Panc1 (cell line): ENCODE results near the gene AKAP9. TPM values are rescaled to one million over a fixed set of nuclear protein-coding genes. Genes with fewer than 3 reads are reported as not detected.

Source experiments
- ATAC-seq: fragments of 200-7000 bp; cut with Tn5 transposase; 2 replicates; pipeline ENCODE4 v1.9.1; 2020; ENCODE audit warnings: mild to moderate bottlenecking, moderate library complexity
- BruUV-seq: library from RNA; stranded (reverse); fragments of 400-500 nt; replicated peaks from 2 replicates; lab custom pipeline; 2021; lab: Mats Ljungman, UMichigan
- CTCF ChIA-PET: fragments of 300-600 bp; sonication (Branson Sonifier 250); formaldehyde crosslinking; loops from one replicate; lab custom pipeline; 2022; ENCODE audit warnings: antibody characterized with exemption; lab: Charles Lee
- POLR2A ChIA-PET: fragments of 300-600 bp; sonication (Branson Sonifier 250); formaldehyde crosslinking; loops from one replicate; lab custom pipeline; 2022; ENCODE audit warnings: antibody characterized with exemption; lab: Charles Lee
- DNase-seq: peaks from one replicate; pipeline ENCODE4 v3.0.0-alpha.2; 2010; ENCODE audit warnings: low read depth, low spot score
- H3K27ac ChIP-seq: 2 replicates; pipeline ENCODE4 v1.5.1; 2011; ENCODE audit warnings: mild to moderate bottlenecking, low read length, inconsistent platforms
- H3K27me3 ChIP-seq: fragments of 200-500 bp; sonication (Bioruptor generic); 2 replicates; pipeline ENCODE4 v1.6.0; 2014; ENCODE audit warnings: low read length, inconsistent platforms; ENCODE audit not compliant: control insufficient read depth, insufficient read depth
- H3K36me3 ChIP-seq: fragments of 200-500 bp; sonication (Bioruptor generic); 2 replicates; pipeline ENCODE4 v1.5.1; 2014; ENCODE audit warnings: inconsistent platforms, mild to moderate bottlenecking, low read length, moderate library complexity; ENCODE audit not compliant: control insufficient read depth, insufficient read depth
- H3K4me1 ChIP-seq: 2 replicates; pipeline ENCODE4 v1.5.1; 2011; ENCODE audit warnings: inconsistent platforms, mild to moderate bottlenecking, low read length, moderate library complexity; ENCODE audit not compliant: control insufficient read depth, insufficient read depth
- H3K4me3 ChIP-seq, 2 experiments: 2 replicates each; pipeline ENCODE4 v1.5.1; 2011 to 2012; ENCODE audit warnings: low read depth in 2 of 2, low read length in 2 of 2, mild to moderate bottlenecking in 2 of 2, inconsistent platforms in 1 of 2, moderate library complexity in 1 of 2
- H3K9me3 ChIP-seq: fragments of 200-500 bp; sonication (Bioruptor generic); 2 replicates; pipeline ENCODE4 v1.5.1; 2014; ENCODE audit warnings: low read depth, mild to moderate bottlenecking, inconsistent platforms, low read length, moderate library complexity; ENCODE audit not compliant: control insufficient read depth, insufficient read depth
- POLR2AphosphoS5 ChIP-seq: IDR thresholded peaks from 2 replicates; pipeline ENCODE4 v1.6.1; 2012; ENCODE audit warnings: mild to moderate bottlenecking, low read depth, low read length, moderate library complexity
- SIN3A ChIP-seq: IDR thresholded peaks from 2 replicates; pipeline ENCODE4 v1.6.1; 2012; ENCODE audit warnings: low read depth, mild to moderate bottlenecking, low read length, moderate library complexity, borderline replicate concordance; ENCODE audit not compliant: insufficient read depth
- TCF7L2 ChIP-seq: IDR thresholded peaks from 2 replicates; pipeline ENCODE4 v1.6.1; 2011; ENCODE audit warnings: mild to moderate bottlenecking, low read depth, low read length, inconsistent platforms
- in situ Hi-C: cut with HindIII; loops from 2 replicates; pipeline ENCODE4 v1.10.0; 2016; ENCODE audit warnings: low sequenced_read_pairs, low pct_unique_long_range_greater_than_20kb
- intact Hi-C: fragments of 100-400 bp; cut with micrococcal nuclease; formaldehyde crosslinking; loops from one replicate; pipeline ENCODE4 v1.10.0; 2022; ENCODE audit not compliant: unreplicated experiment
- total RNA-seq: library from RNA; stranded (reverse); gene quantifications from one replicate; pipeline ENCODE4 v1.2.1, GENCODE V29; 2021; ENCODE audit not compliant: unreplicated experiment
- TF ChIP-seq, protein P1 (sequence below): fragments of 450-650 bp; IDR thresholded peaks from 2 replicates; pipeline ENCODE4 v1.5.1; 2017; ENCODE audit warnings: mild to moderate bottlenecking
- TF ChIP-seq, protein P2 (sequence below), 2 experiments: IDR thresholded peaks; 2 replicates each; pipeline ENCODE4 v1.6.1; 2011 to 2012; ENCODE audit warnings: low read depth in 2 of 2, control low read depth in 1 of 2, low read length in 1 of 2, mild to moderate bottlenecking in 1 of 2, moderate library complexity in 1 of 2; ENCODE audit not compliant: insufficient read depth in 1 of 2

Gene AKAP9
- total RNA-seq, 1 experiment from 2014 or later, result 31.6 TPM

DNA sequence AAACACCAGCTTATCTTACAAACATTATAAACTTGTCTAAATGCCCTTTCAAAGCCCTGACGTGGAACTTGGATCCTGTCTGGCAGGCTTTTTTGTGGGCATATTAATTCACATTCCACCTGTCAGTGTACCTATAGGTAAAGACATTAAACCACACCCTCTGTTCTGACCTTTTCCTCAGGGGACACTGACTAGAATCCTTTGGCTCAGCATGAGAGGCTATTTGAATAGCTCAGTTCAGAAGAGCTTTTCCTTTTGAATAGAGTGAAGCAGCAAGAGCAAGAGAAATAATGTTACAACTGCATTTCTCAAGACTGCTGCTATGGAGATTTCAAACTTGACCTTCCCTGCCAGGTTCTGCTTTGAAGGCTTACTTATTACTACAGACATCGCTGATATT lies 116.7 kb downstream of the AKAP9 start:
- Histone ChIP-seq H3K27me3 (no peaks in the 10 kb centered on the region), H3K4me3 (no peak overlapping the region), H3K36me3 (no peaks in the 10 kb centered on the region), H3K9me3 (no peaks in the 10 kb centered on the region), H3K4me1 (no peaks in the 10 kb centered on the region), H3K27ac (no peak overlapping the region)
- intact Hi-C loops (no loop called here), in situ Hi-C loops (no loop called here)
- no peak for DNase-seq
- no TSS peak for BruUV-seq
- TF ChIP-seq SIN3A (no peak), TCF7L2 (no peak), POLR2AphosphoS5 (no peak)
- TF ChIP-seq, protein P1, sequence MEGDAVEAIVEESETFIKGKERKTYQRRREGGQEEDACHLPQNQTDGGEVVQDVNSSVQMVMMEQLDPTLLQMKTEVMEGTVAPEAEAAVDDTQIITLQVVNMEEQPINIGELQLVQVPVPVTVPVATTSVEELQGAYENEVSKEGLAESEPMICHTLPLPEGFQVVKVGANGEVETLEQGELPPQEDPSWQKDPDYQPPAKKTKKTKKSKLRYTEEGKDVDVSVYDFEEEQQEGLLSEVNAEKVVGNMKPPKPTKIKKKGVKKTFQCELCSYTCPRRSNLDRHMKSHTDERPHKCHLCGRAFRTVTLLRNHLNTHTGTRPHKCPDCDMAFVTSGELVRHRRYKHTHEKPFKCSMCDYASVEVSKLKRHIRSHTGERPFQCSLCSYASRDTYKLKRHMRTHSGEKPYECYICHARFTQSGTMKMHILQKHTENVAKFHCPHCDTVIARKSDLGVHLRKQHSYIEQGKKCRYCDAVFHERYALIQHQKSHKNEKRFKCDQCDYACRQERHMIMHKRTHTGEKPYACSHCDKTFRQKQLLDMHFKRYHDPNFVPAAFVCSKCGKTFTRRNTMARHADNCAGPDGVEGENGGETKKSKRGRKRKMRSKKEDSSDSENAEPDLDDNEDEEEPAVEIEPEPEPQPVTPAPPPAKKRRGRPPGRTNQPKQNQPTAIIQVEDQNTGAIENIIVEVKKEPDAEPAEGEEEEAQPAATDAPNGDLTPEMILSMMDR, result no peak
- TF ChIP-seq, protein P2, sequence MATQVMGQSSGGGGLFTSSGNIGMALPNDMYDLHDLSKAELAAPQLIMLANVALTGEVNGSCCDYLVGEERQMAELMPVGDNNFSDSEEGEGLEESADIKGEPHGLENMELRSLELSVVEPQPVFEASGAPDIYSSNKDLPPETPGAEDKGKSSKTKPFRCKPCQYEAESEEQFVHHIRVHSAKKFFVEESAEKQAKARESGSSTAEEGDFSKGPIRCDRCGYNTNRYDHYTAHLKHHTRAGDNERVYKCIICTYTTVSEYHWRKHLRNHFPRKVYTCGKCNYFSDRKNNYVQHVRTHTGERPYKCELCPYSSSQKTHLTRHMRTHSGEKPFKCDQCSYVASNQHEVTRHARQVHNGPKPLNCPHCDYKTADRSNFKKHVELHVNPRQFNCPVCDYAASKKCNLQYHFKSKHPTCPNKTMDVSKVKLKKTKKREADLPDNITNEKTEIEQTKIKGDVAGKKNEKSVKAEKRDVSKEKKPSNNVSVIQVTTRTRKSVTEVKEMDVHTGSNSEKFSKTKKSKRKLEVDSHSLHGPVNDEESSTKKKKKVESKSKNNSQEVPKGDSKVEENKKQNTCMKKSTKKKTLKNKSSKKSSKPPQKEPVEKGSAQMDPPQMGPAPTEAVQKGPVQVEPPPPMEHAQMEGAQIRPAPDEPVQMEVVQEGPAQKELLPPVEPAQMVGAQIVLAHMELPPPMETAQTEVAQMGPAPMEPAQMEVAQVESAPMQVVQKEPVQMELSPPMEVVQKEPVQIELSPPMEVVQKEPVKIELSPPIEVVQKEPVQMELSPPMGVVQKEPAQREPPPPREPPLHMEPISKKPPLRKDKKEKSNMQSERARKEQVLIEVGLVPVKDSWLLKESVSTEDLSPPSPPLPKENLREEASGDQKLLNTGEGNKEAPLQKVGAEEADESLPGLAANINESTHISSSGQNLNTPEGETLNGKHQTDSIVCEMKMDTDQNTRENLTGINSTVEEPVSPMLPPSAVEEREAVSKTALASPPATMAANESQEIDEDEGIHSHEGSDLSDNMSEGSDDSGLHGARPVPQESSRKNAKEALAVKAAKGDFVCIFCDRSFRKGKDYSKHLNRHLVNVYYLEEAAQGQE (IDR thresholded peaks at IDR 0.05; ENCODE audit: insufficient read depth in 1 of 2, low read depth in 2 of 2, low read length in 1 of 2), result no peak
- POLR2A ChIA-PET, result no interaction called here
- no peak for ATAC-seq
- CTCF ChIA-PET, result interaction anchor here (0.7 kb wide), 1 partner anchor 367 kb away, joined by 3 read pairs; no protein-coding TSS in a partner anchor

DNA sequence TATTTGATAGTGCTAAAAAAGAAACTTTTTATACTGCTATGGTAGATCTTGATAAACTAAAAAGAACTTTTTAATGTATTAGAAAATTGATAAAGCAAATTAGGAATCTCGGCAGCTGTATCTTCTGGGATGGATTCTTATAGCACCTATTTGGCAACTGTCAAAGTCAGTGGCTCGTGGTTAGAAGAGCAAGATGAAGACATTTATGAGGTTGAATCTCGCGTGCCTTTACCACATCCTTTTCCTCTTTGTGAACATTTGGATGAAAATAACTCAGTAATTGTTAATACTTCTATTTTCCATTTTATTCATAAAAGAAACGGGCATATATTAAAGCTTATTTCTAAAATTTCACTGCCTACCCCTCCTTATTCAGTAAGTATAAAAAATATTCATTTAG lies 117.4 kb downstream of the AKAP9 start:
- TF ChIP-seq TCF7L2, result no peak
- TF ChIP-seq, protein P1, result no peak
- TF ChIP-seq POLR2AphosphoS5, result no peak
- no peak for TF ChIP-seq SIN3A
- TF ChIP-seq, protein P2 (IDR thresholded peaks at IDR 0.05; ENCODE audit: insufficient read depth in 1 of 2, low read depth in 2 of 2, low read length in 1 of 2), result no peak
- Histone ChIP-seq H3K4me1 (no peaks in the 10 kb centered on the region), H3K27me3 (no peaks in the 10 kb centered on the region), H3K36me3 (no peaks in the 10 kb centered on the region), H3K4me3 (no peak overlapping the region), H3K9me3 (no peaks in the 10 kb centered on the region), H3K27ac (no peak overlapping the region)
- DNase-seq (no peak), ATAC-seq (no peak)
- CTCF ChIA-PET, result interaction anchor here (0.7 kb wide), 1 partner anchor 905 kb away, joined by 3 read pairs; no protein-coding TSS in a partner anchor
- BruUV-seq, result no TSS peak
- POLR2A ChIA-PET, result interaction anchor here (0.6 kb wide), 1 partner anchor 71 kb away, joined by 6 read pairs; no protein-coding TSS in a partner anchor
- in situ Hi-C loops (no loop called here), intact Hi-C loops (no loop called here)
